Heart left ventricle (tissue), 13 donors: Measurements from ENCODE around the gene GADL1.

ENCODE experiments used
- POLR2A ChIP-seq, 2 donors: fragments of 450-650 bp; IDR thresholded peaks; one replicate each; pipeline ENCODE4 v1.6.1; 2017; ENCODE audit warnings: antibody characterized with exemption in 2 of 2, mild to moderate bottlenecking in 2 of 2, moderate library complexity in 2 of 2
- TF ChIP-seq, protein P1 (sequence below), 12 donors: fragments of 200-600 bp; sonication (generic) in 4 of 12; IDR thresholded peaks; one replicate each; pipeline versions ENCODE4 v1.5.0 to v1.8.0; 2018 to 2022; ENCODE audit warnings: antibody characterized with exemption in 12 of 12, mild to moderate bottlenecking in 5 of 12
- donor health status: ischemic (EF 13 %, LVEDD 7.1; RV severe dilation, severe dysfunction).
- donor health status: DM: no; HTN: yes; CAD: no.
- donor health status: DM: no; HTN: no; CAD: no.
- donor health status: ischemic (EF 25% LVEDD 6.9; RV normal size, moderate dysfunction).
- donor health status: ischemic (EF 25% LVEDD 5.7; RV mildly dilated, moderate dysfunction).
- donor health status: ischemic (EF 35%, LVEDD 5.7; RV mildly dilated, moderate dysfunction).
- donor health status: nonischemic (EF 11% LVEDD 7.7; RV severe dilation, severe dysfunction).
- donor health status: DM: yes; HTN: yes; CAD: no.
- donor health status: PGD.
- donor health status: ischemic (EF 29% LVEDD 5.4; RV normal size, mild dysfunction).
- donor health status: nonischemic (EF 23%, LVEDD 6.1; RV moderate dilation, normal function).

DNA sequence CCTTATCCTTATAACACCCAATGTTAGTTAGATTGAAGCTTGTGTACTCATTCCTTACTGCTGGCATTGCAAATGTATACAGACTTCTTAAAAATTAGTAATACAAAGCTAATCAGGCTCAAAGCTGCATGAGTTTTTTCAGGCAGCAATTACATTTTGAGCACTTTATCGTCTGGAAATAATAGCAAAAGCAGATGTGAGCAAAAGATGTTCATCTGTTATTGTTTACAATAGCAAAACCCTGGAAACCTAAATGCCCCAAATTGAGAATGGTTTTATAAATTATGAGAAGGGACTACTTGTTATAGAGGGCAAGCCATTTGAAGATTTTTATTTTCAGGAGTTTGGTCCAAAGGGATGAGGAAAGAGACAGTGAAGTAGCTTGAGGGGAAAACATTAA, 126.4 kb downstream of the GADL1 start:
- TF ChIP-seq, protein P1, sequence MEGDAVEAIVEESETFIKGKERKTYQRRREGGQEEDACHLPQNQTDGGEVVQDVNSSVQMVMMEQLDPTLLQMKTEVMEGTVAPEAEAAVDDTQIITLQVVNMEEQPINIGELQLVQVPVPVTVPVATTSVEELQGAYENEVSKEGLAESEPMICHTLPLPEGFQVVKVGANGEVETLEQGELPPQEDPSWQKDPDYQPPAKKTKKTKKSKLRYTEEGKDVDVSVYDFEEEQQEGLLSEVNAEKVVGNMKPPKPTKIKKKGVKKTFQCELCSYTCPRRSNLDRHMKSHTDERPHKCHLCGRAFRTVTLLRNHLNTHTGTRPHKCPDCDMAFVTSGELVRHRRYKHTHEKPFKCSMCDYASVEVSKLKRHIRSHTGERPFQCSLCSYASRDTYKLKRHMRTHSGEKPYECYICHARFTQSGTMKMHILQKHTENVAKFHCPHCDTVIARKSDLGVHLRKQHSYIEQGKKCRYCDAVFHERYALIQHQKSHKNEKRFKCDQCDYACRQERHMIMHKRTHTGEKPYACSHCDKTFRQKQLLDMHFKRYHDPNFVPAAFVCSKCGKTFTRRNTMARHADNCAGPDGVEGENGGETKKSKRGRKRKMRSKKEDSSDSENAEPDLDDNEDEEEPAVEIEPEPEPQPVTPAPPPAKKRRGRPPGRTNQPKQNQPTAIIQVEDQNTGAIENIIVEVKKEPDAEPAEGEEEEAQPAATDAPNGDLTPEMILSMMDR (IDR thresholded peaks at IDR 0.05) = no peak
- no peak for TF ChIP-seq POLR2A (IDR thresholded peaks at IDR 0.05)
